Measurements from ENCODE around the gene VTI1A.
"Not testable (repeated sequence)": the region's sequence is repeated elsewhere in the genome, so short reads cannot be mapped to it uniquely, and the experiment has no call there.

VTI1A gene

GRCh38 chr10:112584276-112584675 lies 137.3 kb downstream of the VTI1A start:
- DNase-seq (ENCODE audit: extremely low read depth in 1 of 2, low read depth in 1 of 2), result no peak

- DNase-seq (ENCODE audit: extremely low read depth in 1 of 2, low read depth in 1 of 2), result no peak
These were observed 138.1 kb downstream of the VTI1A start for GRCh38 chr10:112585126-112585525.

GRCh38 chr10:112585960-112586359 lies 138.9 kb downstream of the VTI1A start:
- no peak for DNase-seq (ENCODE audit: extremely low read depth in 1 of 2, low read depth in 1 of 2)

GRCh38 chr10:112587729-112588128 lies 140.7 kb downstream of the VTI1A start:
- DNase-seq (ENCODE audit: extremely low read depth in 1 of 2, low read depth in 1 of 2), result no peak

- DNase-seq (ENCODE audit: extremely low read depth in 1 of 2, low read depth in 1 of 2), result no peak
These were observed 141.4 kb downstream of the VTI1A start for GRCh38 chr10:112588225-112588990.

DNA sequence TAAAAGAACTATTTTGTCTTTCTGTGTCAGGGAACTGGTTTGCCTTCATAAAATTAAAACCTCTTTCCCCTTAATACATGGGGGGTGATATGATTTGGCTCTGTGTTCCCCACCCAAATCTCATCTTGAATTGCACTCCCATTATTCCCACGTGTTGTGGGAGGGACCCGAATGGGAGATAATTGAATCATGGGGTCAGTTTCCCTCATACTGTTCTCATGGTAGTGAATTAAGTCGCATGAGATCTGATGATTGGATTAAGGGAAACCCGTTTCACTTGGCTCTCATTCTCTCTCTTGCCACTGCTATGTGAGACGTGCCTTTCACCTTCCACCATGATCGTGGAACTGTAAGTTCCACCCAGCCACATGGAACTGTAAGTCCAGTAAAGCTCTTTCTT lies 142.1 kb downstream of the VTI1A start:
- DNase-seq (ENCODE audit: extremely low read depth in 1 of 2, low read depth in 1 of 2), result no peak

- not testable (repeated sequence) for DNase-seq (ENCODE audit: extremely low read depth in 1 of 2, low read depth in 1 of 2)
These were observed 143.8 kb downstream of the VTI1A start for GRCh38 chr10:112590786-112591185.

GRCh38 chr10:112593023-112593422 lies 146.0 kb downstream of the VTI1A start:
- no peak for DNase-seq (ENCODE audit: extremely low read depth in 1 of 2, low read depth in 1 of 2)

DNA sequence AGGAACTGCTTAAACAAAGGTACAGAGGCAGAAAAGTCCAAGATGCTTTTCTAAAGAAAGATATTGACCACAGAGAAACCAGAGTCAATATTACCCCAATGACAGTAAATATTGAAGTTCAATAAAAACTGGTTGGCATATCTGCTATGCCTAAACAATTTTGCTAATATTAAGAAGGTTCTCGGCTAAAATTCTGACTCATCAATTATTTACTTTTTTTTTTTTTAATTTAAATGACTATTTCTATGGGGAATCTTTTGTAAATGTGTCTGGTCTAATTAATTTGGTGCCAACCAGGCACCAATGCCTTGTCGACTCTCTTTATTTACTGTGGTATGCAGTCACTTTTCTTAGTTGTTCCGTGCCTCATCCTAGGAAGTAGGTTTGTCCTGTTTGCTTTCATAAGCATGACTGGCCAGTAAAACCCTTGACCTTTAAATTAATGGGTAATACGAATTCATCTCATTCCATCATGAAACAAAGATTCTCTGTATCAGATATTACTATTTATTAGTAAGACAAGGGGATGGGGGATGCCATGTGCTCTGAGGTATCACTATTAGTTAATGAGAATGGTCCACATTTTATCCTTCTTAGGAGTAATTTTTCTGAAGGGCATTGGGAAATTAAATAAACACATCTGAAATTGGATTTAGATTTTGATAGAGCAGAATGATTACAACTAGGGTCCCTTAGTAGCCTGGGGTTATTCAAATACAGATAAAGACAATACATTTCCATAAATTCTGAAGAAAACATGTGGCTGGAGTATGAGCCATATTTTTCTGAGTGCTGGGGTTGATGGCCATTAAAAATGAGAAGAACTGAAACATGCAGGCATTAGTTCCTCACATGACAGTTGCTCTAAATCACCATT lies 154.4 kb downstream of the VTI1A start:
- no peak for DNase-seq (ENCODE audit: extremely low read depth in 1 of 2, low read depth in 1 of 2)

DNA sequence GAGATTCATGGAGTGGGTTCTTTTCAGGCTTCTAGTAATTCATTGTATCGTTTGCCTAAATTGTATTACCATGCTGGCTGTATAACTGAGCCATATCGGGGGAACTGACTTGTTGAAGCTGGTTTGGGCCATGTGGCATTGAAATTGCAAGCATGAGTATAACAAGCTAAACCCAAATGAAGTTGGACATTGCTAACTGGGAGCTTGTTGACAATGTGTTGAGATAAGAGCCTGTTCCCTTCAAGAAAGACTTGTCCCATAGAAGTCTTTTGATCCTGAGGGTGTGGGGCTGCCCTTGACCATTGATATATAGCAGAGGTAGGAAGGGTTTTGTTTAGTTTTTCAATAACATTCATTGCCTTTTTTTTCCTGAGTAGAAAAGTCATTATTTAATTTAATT lies 156.0 kb downstream of the VTI1A start:
- DNase-seq (ENCODE audit: extremely low read depth in 1 of 2, low read depth in 1 of 2), result no peak

DNA sequence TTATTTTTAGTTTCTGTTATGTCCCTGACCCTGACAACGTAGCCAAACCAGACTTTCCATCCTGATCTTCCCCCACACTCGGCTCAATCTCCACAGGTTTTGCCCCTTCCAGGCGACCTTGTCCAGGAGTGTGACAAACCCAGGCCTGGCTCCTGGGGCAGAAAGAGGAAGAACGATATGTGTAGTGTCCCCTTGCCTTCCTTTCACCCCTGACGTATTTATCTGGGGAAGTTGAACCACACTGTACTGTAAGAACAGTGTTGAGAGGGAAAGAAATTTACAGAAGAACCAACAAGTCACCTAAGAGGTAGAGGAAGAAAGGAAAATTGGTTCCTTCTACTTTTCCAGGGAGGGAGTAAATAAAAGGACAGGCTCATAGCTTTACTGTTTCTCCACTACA lies 158.0 kb downstream of the VTI1A start:
- DNase-seq (ENCODE audit: extremely low read depth in 1 of 2, low read depth in 1 of 2), result no peak

- DNase-seq (ENCODE audit: extremely low read depth in 1 of 2, low read depth in 1 of 2), result no peak
These were observed 160.5 kb downstream of the VTI1A start for GRCh38 chr10:112607506-112607905.

DNA sequence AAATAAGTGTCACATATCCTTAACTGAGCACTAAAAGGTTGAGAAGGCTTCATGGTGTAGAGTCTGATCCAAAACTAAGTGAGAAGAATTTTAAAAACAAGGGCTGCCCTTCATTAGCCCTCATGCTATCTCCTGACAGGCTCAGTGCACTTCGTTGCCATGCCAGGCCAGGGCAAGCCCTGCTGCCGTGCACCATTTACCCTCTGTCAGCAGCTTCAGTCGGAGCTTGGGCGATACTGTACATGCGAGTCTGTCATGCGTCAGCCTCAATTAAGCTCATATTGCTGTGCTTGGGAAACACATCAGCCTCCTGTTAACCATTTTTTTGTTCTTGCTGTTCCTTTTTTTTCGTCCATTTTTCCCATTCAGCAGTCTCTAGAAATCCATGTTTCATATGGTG lies 166.6 kb downstream of the VTI1A start:
- no peak for DNase-seq (ENCODE audit: extremely low read depth in 1 of 2, low read depth in 1 of 2)

DNA sequence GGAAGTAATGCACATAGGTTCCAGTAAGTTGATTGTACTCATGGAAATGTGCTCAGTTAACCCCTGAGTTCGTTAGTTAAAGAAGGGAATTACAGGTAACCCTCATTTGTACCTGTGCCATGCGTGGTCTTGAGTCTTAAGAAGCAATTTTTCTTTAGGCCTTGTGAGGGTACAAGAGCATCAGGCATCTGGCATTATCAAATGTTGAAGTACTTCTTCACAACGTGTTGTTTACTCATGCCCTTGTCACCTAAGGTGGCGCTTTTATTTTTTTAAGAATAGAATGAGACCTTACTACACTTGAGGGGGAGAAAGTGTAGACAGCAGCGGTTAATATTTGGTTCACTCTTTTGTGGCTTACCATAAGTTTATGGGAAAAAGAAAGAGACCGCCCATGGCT lies 167.1 kb downstream of the VTI1A start:
- no peak for DNase-seq (ENCODE audit: extremely low read depth in 1 of 2, low read depth in 1 of 2)

DNA sequence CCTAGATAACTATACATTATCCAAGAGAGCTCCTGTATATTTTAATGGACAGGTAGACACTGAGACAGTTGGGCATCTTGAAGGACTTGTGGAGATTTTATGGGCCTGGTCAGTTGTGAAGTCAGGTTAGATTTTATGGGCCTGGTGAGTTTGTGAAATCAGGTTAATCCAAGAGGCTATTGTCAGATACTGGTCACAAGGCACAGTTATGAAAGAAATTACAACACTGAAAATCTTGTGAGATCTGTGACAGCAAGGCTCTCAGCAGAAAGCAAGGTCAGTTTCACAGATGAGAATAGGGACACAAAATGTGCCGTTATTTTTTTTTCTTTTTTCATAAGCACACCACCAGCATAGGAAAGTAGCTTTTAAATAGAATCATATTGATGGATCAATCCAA lies 167.6 kb downstream of the VTI1A start:
- no peak for DNase-seq (ENCODE audit: extremely low read depth in 1 of 2, low read depth in 1 of 2)

DNA sequence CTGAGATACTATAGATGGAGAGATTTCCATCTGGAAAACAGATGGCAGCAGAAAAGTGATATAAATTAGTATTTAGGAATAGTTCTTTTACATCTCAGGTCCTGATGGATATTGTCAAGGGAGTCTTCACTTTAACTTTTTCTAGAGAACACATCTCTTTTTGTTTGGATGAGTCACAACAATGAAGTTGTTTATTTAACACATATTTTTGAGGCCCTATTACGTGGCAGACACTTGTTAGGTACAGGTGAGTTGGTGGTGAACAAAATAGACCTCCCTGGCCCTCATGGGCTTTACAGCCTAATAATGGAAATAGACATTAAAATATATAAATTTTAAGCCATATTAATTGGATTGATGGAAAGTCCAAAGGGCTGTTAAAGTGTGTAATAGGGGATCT lies 168.3 kb downstream of the VTI1A start:
- no peak for DNase-seq (ENCODE audit: extremely low read depth in 1 of 2, low read depth in 1 of 2)

DNA sequence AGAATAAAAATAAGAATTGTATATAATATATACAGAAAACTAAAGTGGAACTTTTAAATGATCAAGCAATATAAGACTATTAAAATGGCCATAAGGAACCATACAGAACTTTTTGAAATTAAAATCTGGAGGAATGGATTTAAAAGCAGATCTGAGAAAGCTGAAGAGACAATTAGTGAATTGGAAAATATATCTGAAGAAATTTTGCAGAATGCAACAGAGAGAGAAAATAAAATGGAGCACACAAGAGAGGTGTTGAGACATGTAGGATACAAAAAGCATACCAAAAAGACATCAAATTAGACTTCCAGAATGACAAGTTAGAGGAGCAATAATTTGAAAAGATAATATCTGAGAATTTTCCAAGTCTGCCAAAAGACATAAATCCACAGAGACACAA lies 169.6 kb downstream of the VTI1A start:
- no peak for DNase-seq (ENCODE audit: extremely low read depth in 1 of 2, low read depth in 1 of 2)

GRCh38 chr10:112618814-112619213 lies 171.8 kb downstream of the VTI1A start:
- no peak for DNase-seq (ENCODE audit: extremely low read depth in 1 of 2, low read depth in 1 of 2)

DNA sequence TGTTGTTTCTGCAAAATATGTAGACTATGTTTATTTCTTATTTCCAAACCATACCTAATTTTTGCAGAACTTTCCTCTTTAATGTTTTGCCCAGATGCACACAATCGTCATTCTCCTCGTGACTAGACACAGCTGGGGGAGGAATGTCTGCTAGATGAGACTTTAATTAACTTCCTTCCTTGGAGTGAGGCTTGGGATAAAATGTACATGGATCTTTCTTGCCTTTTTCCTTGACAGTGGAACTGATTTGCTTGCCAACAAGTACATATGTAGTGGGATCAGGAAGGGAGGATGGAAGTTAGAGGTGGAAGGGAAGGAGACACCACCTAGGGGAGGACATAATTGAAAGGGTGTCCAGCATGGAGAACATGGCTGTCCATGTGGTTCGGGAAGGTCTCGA lies 172.5 kb downstream of the VTI1A start:
- DNase-seq (ENCODE audit: extremely low read depth in 1 of 2, low read depth in 1 of 2), result no peak

DNA sequence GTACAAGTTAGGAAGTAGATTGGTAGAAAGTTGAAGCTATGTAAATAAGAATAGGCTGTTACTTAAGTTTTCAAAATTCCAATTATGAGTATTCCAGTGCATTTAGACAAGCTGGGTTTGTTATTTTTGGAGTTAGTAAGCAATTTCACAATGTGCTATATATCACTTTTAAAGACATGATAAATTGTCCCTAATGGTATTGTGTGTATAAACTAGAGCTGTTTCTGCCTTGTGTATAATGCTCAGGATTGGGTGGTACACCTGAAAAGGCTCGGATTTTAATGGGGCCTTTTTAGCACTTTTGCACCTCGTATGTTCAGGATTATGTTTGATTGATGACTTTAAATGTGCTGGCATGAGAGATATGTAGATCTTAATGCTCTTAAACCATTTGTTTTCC lies 175.8 kb downstream of the VTI1A start:
- DNase-seq (ENCODE audit: extremely low read depth in 1 of 2, low read depth in 1 of 2), result no peak

DNA sequence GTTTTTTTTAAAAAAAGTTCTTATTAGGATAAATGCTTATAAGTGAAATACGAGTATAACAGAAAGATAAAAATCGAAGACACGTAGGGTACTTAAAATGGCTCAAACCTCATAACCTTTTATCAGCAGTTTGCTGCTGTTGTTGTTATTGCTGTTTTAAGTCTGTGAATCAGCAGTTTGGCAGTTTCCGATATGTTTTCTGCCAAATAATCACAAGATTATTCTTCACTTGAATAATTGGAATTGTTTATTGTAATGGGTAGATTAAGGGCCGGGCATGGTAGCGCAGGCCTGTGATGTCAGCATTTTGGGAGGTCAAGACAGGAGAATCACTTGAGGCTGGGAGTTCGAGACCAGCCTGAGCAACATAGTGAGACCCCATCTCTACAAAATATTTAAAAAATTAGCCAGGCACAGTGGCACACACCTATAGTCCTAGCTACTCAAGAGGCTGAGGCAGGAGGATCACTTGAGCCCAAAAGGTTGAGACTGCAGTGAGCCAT lies 177.6 kb downstream of the VTI1A start:
- DNase-seq (ENCODE audit: extremely low read depth in 1 of 2, low read depth in 1 of 2), result no peak
